WTC11 (cell line): ENCODE data around the gene AGFG2. TPM values are rescaled to one million over a fixed set of nuclear protein-coding genes. Genes with fewer than 3 reads are reported as not detected.

ENCODE experiments used
- CREB1 ChIP-seq: sonication (generic); formaldehyde crosslinking; IDR thresholded peaks from 2 replicates; pipeline ENCODE4 v1.8.0; 2023; ENCODE audit warnings: mild to moderate bottlenecking, missing genetic modification reagents
- ETV6 ChIP-seq: sonication (generic); formaldehyde crosslinking; IDR thresholded peaks from 2 replicates; pipeline ENCODE4 v1.8.1; 2022; ENCODE audit warnings: mild to moderate bottlenecking, missing genetic modification reagents
- GABPB1 ChIP-seq: sonication (generic); formaldehyde crosslinking; IDR thresholded peaks from 2 replicates; pipeline ENCODE4 v1.8.1; 2023; ENCODE audit warnings: mild to moderate bottlenecking, missing genetic modification reagents
- IRF2 ChIP-seq: sonication (generic); formaldehyde crosslinking; IDR thresholded peaks from 2 replicates; pipeline ENCODE4 v1.8.0; 2022; ENCODE audit warnings: low read depth, missing genetic modification reagents, borderline replicate concordance
- MYBL2 ChIP-seq: sonication (generic); formaldehyde crosslinking; IDR thresholded peaks from 2 replicates; pipeline ENCODE4 v1.8.1; 2023; ENCODE audit warnings: mild to moderate bottlenecking, moderate library complexity, missing genetic modification reagents
- NFATC4 ChIP-seq: fragments of 250-450 bp; sonication (Bioruptor Pico); IDR thresholded peaks from 2 replicates; pipeline ENCODE4 v1.9.0; 2021; ENCODE audit warnings: mild to moderate bottlenecking
- NFE2L1 ChIP-seq: sonication (generic); formaldehyde crosslinking; IDR thresholded peaks from 2 replicates; pipeline ENCODE4 v1.8.1; 2023; ENCODE audit warnings: missing genetic modification reagents
- TEAD4 ChIP-seq: sonication (generic); formaldehyde crosslinking; IDR thresholded peaks from 2 replicates; pipeline ENCODE4 v1.8.0; 2022; ENCODE audit warnings: mild to moderate bottlenecking, missing genetic modification reagents
- ZNF138 ChIP-seq: sonication (generic); formaldehyde crosslinking; conservative IDR thresholded peaks from 2 replicates; pipeline ENCODE4 v1.8.1; 2022; ENCODE audit warnings: mild to moderate bottlenecking, moderate library complexity, missing genetic modification reagents
- ZNF317 ChIP-seq: sonication (generic); formaldehyde crosslinking; IDR thresholded peaks from 2 replicates; pipeline ENCODE4 v1.8.1; 2023; ENCODE audit warnings: low read depth, mild to moderate bottlenecking, moderate library complexity, missing genetic modification reagents, borderline replicate concordance
- ZNF396 ChIP-seq: fragments of 250-450 bp; sonication (Bioruptor Pico); IDR thresholded peaks from 2 replicates; pipeline ENCODE4 v1.8.0; 2021; ENCODE audit warnings: mild to moderate bottlenecking, moderate library complexity, borderline replicate concordance
- total RNA-seq: library from RNA; stranded (reverse); gene quantifications from 3 replicates; pipeline ENCODE4 v1.2.3, GENCODE V29; 2021
- TF ChIP-seq, protein P1 (sequence below): sonication (generic); formaldehyde crosslinking; IDR thresholded peaks from 2 replicates; pipeline ENCODE4 v1.8.1; 2023; ENCODE audit warnings: mild to moderate bottlenecking, missing genetic modification reagents, moderate library complexity
- TF ChIP-seq, protein P2 (sequence below): sonication (generic); formaldehyde crosslinking; IDR thresholded peaks from 2 replicates; pipeline ENCODE4 v1.8.0; 2022; ENCODE audit warnings: mild to moderate bottlenecking, missing genetic modification reagents
- TF ChIP-seq, protein P3 (sequence below): sonication (generic); formaldehyde crosslinking; IDR thresholded peaks from 2 replicates; pipeline ENCODE4 v1.8.1; 2023; ENCODE audit warnings: mild to moderate bottlenecking, missing genetic modification reagents
- TF ChIP-seq, protein P4 (sequence below): sonication (generic); formaldehyde crosslinking; IDR thresholded peaks from 2 replicates; pipeline ENCODE4 v1.8.0; 2022; ENCODE audit warnings: mild to moderate bottlenecking, missing genetic modification reagents
- TF ChIP-seq, protein P5 (sequence below): sonication (generic); formaldehyde crosslinking; IDR thresholded peaks from 2 replicates; pipeline ENCODE4 v1.8.0; 2022; ENCODE audit warnings: missing genetic modification reagents
- TF ChIP-seq, protein P6 (sequence below): fragments of 200-600 bp; IDR thresholded peaks from 2 replicates; pipeline ENCODE4 v1.8.0; 2022; ENCODE audit warnings: antibody characterized with exemption
- TF ChIP-seq, protein P7 (sequence below): fragments of 250-450 bp; sonication (Bioruptor Pico); IDR thresholded peaks from 2 replicates; pipeline ENCODE4 v1.8.0; 2021; ENCODE audit warnings: mild to moderate bottlenecking
- TF ChIP-seq, protein P8 (sequence below): fragments of 250-450 bp; sonication (Bioruptor Pico); conservative IDR thresholded peaks from 2 replicates; pipeline ENCODE4 v1.9.0; 2021; ENCODE audit warnings: mild to moderate bottlenecking

Gene AGFG2
- total RNA-seq, 1 experiment from 2014 or later = 6.4 TPM

DNA sequence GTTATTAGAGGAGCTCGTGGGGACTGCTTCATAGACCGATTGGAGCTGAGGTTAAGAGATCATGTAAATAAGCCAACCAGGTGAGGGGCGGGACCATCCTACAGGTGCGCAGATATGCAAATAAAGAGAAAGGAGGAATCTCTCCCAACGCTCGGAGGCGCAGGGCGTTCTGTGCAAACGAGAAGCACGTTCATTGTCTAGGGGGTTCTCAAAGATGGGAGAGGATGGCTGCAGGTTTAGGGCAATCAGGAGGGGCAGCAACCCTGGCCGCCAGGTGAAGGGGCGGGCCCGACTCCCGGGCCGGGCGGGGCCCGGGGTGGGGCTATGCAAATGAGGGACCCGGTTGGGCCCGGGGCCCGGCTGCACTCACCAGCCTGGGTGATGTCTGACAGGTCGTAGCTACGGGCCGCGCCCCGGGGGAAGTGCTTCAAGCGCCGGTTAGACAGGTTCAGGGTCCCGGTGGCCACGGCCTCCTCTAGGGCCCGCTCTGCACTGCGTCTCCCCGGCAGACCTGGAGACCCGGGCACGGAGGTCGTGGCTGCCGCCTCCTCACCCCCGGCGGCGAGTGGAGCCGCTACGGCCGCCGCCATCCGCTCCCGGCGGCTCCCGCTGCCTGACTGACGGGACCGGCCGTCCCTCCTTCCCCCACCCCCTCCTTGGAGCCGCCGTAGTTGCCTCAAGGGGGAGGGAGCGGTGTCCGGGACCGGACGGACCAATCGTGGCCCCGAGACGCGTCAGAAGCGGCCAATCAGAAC, 46.7 kb downstream of the AGFG2 start, which contains the start of gene LRCH4 (continued):
- TF ChIP-seq, protein P1, sequence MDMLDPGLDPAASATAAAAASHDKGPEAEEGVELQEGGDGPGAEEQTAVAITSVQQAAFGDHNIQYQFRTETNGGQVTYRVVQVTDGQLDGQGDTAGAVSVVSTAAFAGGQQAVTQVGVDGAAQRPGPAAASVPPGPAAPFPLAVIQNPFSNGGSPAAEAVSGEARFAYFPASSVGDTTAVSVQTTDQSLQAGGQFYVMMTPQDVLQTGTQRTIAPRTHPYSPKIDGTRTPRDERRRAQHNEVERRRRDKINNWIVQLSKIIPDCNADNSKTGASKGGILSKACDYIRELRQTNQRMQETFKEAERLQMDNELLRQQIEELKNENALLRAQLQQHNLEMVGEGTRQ (CRISPR knock-in tag) = 0 out of 2 replicates have a peak, but pooled peaks have one; percentile 37
- TF ChIP-seq NFATC4 (CRISPR knock-in tag) (0 out of 2 replicates have a peak, but pooled peaks have one; percentile 62), TEAD4 (CRISPR knock-in tag) (no peak), ETV6 (CRISPR knock-in tag) (peak; percentile 68; the same call in 1 of the 2 replicates), CREB1 (peak; percentile 35; the same call in 1 of the 2 replicates), ZNF396 (no peak), ZNF317 (CRISPR knock-in tag) (0 out of 2 replicates have a peak, but pooled peaks have one; percentile 41), IRF2 (no peak), NFE2L1 (CRISPR knock-in tag) (no peak), GABPB1 (peak; percentile 73; the same call in 1 of the 2 replicates), ZNF138 (CRISPR knock-in tag) (no peak), MYBL2 (CRISPR knock-in tag) (peak; percentile 96)
- TF ChIP-seq, protein P2, sequence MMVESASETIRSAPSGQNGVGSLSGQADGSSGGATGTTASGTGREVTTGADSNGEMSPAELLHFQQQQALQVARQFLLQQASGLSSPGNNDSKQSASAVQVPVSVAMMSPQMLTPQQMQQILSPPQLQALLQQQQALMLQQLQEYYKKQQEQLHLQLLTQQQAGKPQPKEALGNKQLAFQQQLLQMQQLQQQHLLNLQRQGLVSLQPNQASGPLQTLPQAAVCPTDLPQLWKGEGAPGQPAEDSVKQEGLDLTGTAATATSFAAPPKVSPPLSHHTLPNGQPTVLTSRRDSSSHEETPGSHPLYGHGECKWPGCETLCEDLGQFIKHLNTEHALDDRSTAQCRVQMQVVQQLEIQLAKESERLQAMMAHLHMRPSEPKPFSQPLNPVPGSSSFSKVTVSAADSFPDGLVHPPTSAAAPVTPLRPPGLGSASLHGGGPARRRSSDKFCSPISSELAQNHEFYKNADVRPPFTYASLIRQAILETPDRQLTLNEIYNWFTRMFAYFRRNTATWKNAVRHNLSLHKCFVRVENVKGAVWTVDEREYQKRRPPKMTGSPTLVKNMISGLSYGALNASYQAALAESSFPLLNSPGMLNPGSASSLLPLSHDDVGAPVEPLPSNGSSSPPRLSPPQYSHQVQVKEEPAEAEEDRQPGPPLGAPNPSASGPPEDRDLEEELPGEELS = 0 out of 2 replicates have a peak, but pooled peaks have one; percentile 37
- TF ChIP-seq, protein P3, sequence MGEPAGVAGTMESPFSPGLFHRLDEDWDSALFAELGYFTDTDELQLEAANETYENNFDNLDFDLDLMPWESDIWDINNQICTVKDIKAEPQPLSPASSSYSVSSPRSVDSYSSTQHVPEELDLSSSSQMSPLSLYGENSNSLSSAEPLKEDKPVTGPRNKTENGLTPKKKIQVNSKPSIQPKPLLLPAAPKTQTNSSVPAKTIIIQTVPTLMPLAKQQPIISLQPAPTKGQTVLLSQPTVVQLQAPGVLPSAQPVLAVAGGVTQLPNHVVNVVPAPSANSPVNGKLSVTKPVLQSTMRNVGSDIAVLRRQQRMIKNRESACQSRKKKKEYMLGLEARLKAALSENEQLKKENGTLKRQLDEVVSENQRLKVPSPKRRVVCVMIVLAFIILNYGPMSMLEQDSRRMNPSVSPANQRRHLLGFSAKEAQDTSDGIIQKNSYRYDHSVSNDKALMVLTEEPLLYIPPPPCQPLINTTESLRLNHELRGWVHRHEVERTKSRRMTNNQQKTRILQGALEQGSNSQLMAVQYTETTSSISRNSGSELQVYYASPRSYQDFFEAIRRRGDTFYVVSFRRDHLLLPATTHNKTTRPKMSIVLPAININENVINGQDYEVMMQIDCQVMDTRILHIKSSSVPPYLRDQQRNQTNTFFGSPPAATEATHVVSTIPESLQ (CRISPR knock-in tag) = no peak
- TF ChIP-seq, protein P4, sequence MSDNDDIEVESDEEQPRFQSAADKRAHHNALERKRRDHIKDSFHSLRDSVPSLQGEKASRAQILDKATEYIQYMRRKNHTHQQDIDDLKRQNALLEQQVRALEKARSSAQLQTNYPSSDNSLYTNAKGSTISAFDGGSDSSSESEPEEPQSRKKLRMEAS (CRISPR knock-in tag) = peak; percentile 74; the same call in 1 of the 2 replicates
- TF ChIP-seq, protein P5, sequence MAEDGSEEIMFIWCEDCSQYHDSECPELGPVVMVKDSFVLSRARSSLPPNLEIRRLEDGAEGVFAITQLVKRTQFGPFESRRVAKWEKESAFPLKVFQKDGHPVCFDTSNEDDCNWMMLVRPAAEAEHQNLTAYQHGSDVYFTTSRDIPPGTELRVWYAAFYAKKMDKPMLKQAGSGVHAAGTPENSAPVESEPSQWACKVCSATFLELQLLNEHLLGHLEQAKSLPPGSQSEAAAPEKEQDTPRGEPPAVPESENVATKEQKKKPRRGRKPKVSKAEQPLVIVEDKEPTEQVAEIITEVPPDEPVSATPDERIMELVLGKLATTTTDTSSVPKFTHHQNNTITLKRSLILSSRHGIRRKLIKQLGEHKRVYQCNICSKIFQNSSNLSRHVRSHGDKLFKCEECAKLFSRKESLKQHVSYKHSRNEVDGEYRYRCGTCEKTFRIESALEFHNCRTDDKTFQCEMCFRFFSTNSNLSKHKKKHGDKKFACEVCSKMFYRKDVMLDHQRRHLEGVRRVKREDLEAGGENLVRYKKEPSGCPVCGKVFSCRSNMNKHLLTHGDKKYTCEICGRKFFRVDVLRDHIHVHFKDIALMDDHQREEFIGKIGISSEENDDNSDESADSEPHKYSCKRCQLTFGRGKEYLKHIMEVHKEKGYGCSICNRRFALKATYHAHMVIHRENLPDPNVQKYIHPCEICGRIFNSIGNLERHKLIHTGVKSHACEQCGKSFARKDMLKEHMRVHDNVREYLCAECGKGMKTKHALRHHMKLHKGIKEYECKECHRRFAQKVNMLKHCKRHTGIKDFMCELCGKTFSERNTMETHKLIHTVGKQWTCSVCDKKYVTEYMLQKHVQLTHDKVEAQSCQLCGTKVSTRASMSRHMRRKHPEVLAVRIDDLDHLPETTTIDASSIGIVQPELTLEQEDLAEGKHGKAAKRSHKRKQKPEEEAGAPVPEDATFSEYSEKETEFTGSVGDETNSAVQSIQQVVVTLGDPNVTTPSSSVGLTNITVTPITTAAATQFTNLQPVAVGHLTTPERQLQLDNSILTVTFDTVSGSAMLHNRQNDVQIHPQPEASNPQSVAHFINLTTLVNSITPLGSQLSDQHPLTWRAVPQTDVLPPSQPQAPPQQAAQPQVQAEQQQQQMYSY (CRISPR knock-in tag) = no peak
- TF ChIP-seq, protein P6, sequence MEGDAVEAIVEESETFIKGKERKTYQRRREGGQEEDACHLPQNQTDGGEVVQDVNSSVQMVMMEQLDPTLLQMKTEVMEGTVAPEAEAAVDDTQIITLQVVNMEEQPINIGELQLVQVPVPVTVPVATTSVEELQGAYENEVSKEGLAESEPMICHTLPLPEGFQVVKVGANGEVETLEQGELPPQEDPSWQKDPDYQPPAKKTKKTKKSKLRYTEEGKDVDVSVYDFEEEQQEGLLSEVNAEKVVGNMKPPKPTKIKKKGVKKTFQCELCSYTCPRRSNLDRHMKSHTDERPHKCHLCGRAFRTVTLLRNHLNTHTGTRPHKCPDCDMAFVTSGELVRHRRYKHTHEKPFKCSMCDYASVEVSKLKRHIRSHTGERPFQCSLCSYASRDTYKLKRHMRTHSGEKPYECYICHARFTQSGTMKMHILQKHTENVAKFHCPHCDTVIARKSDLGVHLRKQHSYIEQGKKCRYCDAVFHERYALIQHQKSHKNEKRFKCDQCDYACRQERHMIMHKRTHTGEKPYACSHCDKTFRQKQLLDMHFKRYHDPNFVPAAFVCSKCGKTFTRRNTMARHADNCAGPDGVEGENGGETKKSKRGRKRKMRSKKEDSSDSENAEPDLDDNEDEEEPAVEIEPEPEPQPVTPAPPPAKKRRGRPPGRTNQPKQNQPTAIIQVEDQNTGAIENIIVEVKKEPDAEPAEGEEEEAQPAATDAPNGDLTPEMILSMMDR = no peak
- TF ChIP-seq, protein P7, sequence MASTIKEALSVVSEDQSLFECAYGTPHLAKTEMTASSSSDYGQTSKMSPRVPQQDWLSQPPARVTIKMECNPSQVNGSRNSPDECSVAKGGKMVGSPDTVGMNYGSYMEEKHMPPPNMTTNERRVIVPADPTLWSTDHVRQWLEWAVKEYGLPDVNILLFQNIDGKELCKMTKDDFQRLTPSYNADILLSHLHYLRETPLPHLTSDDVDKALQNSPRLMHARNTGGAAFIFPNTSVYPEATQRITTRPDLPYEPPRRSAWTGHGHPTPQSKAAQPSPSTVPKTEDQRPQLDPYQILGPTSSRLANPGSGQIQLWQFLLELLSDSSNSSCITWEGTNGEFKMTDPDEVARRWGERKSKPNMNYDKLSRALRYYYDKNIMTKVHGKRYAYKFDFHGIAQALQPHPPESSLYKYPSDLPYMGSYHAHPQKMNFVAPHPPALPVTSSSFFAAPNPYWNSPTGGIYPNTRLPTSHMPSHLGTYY (CRISPR knock-in tag) = no peak
- TF ChIP-seq, protein P8, sequence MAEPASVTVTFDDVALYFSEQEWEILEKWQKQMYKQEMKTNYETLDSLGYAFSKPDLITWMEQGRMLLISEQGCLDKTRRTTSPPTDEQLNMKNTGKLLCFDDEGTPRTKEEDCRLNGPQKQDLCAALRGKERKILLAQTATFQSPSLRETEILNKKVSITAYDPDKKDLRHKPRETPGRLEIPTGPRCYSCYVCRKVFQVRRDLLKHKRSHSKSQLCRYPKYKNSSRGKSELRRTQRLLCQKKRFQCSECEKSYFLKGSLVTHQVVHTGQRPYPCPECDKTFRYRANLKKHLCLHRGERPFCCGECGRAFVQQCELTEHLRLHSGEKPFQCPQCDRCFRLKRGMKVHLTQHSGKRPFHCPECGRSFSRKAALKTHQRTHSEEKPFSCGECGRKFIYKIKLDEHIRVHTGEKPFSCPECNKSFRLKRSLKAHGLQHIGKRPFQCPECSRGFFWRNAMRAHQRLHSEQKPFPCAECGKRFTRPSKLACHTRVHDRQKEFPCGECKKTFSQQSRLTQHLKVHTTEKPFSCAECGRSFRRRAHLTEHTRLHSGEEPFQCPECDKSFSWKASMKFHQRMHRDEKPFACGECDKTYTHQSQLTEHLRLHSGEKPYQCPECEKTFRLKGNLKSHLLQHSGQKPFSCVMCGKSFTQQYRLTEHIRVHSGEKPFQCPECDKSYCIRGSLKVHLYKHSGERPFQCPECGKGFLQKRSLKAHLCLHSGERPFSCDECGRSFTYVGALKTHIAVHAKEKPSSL (CRISPR knock-in tag) = no peak
